Inflammatory macrophage treated with lipopolysaccharide for 1 hour (primary cell): ENCODE measurements around the gene DLG1.
"Not testable (repeated sequence)": the region's sequence is repeated elsewhere in the genome, so short reads cannot be mapped to it uniquely, and the experiment has no call there.

Experiments used
- DNase-seq, 2 donors: peaks; one replicate each; pipeline ENCODE4 v3.0.0-alpha.2; 2020 to 2022

The DLG1 gene

DNA sequence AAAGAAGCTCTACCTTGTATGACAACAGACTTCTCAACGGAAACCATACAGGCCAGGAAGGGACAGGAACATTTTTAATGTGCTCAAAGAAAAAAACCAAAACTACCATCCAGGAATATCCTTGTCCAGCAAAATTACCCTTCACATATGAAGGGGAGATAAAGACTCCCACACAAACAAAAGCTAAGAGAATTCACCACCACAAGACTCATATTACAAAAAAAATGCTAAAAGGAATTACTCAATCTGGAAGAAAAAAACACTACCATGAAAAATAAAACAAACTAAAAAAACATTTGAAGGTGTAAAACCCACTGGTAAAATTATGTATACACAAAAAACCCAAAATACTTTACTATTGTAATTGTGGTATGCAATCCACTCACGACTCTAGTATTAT lies 57.2 kb downstream of the DLG1 start:
- DNase-seq, result no peak

DNA sequence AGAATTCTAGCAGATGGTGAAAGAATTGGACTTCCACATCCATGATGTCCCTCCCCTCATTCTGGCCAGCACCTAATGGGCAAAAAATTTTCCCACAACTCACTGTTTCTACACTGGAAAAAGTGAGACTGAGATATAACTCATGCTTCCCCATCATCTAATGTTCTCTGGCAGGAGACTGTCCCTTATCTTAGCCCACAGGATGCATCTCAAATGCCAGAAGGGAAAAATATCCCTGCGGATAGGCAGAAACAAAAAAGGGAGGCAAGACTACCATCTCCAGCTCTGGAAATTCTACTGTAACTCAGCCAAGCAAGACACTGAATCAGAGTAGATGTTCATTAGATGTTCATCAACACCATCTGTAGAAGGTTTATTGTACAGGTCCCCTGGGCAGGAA lies 58.6 kb downstream of the DLG1 start:
- DNase-seq, result no peak

DNA sequence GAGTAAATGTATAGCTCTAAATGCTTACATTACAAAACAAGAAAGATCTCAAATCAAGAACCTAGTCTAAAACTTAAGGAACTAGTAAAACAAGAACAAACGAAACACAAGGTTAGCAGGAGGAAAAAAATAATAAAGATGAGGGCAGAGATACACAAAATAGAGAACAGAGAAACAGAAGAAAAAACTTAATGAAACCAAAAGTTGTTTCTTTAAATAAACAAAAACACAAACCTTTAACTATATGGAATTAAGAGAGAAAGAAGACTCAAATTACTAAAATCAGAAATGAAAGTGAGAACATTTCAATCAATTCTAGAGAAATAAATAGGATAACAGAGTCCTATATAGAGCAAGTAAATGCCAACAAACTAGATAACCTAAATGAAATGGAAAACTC lies 59.6 kb downstream of the DLG1 start:
- no peak for DNase-seq

DNA sequence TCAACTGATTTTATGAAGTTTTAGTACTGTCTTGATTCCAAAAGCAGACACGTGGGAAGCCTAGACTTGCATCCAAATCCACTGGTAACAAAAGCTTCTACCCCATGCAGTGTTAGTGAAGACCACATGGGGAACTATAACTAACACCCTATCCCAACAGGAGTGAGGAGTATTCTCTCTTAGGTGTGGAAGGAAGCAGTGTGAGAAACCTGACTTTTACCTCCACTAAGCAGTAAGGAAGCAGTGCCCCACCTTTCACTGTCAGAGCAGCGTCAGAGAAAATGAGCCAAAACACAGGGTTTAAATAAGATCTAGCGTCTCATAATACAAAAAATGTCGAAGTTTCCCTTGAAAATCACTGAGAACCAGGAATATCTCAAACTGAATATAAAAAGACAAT lies 60.5 kb downstream of the DLG1 start:
- no peak for DNase-seq

- no peak for DNase-seq
Measured at GRCh38 chr3:197236362-197236761, 62.0 kb downstream of the DLG1 start.

GRCh38 chr3:197234947-197235914 lies 63.2 kb downstream of the DLG1 start:
- no peak for DNase-seq

GRCh38 chr3:197231321-197231720 lies 67.1 kb downstream of the DLG1 start:
- no peak for DNase-seq

DNA sequence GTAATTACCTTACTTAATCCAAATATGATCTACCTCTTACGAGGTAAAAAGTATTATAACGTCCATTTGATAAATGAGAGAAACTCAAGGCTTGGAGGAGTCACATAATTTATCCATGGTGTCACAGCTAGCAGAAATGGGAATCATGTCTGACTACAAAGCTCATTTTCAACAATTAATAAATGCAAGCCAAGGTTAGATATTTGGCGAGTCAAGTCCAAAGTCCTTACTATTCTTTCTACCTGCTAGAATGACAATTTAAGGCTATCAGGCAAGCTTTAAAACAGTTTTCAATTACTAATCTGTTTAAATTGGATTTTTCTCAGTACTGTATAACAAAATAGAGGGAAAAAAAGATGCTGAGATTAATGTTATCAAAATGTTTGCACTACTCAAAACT lies 68.6 kb downstream of the DLG1 start:
- no peak for DNase-seq

DNA sequence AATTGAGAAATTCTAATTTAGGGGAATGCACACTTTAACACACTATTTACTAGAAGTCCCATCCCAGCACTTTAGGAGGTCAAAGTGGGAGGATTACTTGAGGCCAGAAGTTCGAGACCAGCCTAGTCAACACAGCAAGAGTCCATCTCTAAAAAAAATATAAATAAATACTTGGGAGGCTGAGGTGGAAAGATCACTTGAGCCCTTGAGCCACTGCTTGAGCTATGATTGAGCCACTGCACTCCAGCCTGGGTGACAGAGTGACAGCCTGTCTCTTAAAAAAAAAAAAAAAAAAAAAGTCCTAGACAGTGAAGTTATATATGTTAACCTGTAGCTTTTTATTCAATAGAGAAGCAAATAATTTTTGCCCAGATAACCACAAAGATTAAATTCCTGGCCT lies 69.2 kb downstream of the DLG1 start:
- DNase-seq, result no peak

- DNase-seq, result no peak
Measured at GRCh38 chr3:197227780-197228574, 70.4 kb downstream of the DLG1 start.

GRCh38 chr3:197226179-197226578 lies 72.2 kb downstream of the DLG1 start:
- DNase-seq, result no peak

DNA sequence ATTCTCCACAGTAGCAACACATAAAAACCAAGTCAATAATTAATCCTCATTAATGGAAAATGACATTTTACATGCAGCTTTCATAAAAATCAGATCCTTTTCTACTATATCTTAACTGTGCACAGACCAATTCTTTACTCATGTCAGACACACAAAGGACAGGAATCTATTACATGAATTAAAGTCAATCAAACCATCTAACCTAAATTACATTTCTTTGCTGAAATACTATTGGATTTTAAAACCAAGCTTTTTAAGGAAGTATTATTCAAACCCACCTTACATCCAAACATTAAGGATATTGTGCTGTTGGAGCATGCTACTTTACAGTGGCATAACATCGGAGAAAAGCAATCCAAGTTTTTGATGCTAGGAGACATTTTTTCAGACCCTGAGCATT lies 72.8 kb downstream of the DLG1 start:
- no peak for DNase-seq

DNA sequence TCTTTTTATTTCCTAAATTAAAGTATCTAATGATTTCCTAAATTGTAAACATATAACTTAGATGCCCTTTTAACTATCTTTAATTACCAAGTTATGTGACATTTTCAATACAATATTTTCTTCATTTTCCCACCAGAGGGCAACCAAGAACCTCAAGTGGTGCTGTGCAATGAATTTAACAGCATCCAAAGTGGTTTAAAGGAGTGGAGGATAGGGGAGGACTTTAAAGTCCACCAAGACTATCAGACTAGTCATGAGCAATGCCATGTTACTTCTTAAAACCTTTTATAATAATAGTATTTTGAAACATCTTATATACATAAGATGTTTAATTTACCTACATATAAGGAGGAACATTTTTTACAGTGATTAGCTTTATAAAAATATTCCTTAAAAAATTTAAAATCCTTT lies 74.4 kb downstream of the DLG1 start:
- peak; percentile 19 to 71 for DNase-seq

DNA sequence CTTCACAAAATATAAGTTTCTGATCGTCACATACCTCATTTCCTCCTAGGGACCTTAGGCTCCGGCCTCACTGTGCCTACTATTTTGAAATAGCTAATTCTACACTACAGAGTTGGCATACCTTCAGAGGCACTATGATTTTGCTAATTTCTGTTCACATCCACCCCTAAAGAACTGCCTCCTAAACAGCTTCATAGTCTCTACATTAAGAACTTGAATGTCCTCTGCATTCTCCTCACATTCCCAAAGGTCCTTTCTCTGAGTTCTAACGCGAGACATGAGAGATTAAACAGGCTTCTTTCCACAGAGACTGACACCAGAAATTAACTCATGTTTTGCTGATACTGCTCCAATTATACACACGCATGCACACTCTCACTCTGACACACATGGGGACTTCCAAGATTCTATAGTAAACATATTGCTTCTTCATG lies 75.5 kb downstream of the DLG1 start:
- DNase-seq, result no peak

DNA sequence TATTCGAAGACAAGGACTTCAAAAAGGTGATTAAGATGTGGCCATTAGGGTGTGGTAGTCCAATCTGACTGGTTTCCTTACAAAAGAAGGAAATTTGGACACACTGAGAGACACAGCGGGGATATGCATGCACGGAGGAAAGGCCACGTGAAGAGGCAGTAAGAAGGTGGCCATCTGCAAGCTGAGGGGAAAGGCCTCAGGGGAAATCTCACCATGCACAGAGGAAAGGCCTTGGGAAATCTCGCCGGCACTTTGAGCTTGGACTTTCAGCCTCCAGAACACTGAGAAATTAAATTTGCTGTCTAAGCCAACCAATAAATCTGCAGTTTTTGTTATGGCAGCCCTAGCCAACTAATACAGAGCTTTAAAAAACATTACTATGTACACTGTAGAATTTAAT lies 78.8 kb downstream of the DLG1 start:
- no peak for DNase-seq

GRCh38 chr3:197218210-197218609 lies 80.2 kb downstream of the DLG1 start:
- DNase-seq, result no peak

- no peak for DNase-seq
Measured at GRCh38 chr3:197216914-197217313, 81.5 kb downstream of the DLG1 start.

DNA sequence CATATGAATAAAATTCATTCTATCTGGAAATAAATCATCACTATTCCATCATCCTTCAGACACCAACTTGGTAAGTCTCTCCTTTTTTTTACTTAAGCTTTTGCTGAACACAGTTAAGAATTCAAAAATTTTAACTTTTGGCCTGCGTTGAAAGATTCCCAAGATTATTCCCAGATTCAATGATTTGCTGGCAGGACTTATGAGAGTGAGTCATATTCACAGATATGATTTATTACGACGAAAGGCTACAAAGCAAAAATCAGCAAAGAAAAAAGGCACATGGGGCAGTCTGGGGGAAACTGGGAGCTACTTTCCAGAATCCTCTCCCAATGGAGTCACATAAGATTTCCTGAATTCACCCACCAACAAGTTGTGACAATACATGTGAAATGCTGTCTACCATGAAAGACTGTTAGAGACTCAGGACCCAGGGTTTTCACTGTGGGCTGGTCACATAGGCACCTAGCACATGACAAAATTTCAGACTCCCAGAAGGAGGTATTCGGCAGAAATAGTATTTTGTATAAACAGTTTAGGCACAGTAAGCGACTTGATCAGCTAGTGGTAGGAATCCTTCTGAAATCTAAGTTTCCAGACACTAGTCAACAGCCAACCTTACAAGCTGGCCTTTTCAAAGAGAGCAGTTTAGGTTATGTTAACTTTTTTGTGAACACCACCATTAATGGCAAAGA lies 82.1 kb downstream of the DLG1 start:
- DNase-seq, result no peak

GRCh38 chr3:197212290-197212689 lies 86.1 kb downstream of the DLG1 start:
- DNase-seq, result no peak

GRCh38 chr3:197211698-197212097 lies 86.7 kb downstream of the DLG1 start:
- DNase-seq, result not testable (repeated sequence)

DNA sequence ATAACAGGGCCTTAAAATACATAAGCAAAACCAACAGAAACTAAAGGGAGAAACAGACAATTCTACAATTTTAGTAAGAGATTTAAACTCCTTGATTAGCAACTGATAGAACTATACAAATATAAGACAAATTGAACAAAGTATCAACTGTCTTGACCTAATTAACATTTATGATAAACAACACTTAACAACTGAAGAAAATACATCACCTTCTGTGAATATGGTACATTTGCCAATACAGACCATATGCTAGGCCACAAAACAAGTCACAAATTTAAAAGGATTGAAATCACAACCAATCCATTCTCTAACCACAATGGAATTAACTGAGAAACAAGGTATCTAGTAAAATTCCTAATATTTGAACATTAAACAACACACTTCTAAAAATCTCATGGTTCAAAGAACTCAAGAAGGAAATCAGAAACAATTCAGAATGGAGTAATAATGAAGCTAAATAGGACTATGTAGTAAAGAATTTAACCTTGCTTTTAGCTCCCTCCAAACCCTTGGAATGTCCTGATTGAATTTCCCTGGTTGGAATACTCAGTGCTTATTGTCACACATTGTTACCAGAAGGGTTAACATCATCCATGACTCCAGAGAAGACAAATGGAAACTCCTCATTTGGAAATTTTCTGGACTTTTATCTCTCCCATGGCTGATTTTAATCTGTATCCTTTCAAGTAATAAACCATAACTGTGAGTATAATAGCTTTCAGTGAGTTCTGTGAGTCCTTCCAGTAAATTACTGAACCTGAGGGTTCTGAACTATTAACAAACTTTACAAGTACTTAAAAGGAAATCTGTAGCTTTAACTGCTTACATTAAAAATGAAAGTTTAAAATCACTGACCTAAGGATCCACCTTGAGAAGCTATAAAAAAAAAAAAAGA lies 88.8 kb downstream of the DLG1 start:
- no peak for DNase-seq

DNA sequence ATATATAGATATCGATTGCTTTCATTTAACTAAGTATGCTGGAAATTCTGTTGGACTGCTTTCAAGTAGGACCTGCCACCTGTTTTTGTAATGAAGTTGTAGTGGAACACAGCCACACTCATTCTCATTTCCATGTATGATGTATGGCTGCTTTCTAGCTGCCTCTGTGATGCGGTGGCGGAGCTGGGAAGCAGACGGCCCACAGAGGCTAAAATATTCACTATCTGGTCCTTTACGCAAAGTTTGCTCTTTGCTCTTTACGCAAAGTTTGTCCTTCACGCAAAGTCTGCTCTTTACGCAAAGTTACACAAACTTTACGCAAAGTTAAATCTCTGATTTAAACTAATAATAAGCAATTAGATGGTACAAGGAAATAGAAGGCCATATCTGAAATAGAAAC lies 91.5 kb downstream of the DLG1 start:
- no peak for DNase-seq
